ENCODE measurements around the gene SLC24A3. TPM values are rescaled to one million over a fixed set of nuclear protein-coding genes. Genes with fewer than 3 reads are reported as not detected.
A peak's percentile ranks its signal among the peaks of the same experiment; 100 is the strongest.

SLC24A3 gene
- total RNA-seq, 1 donor from 2014 or later, result 7.1 TPM

GRCh38 chr20:19546648-19547047 is 334.2 kb downstream of the SLC24A3 start:
- no peak for DNase-seq

GRCh38 chr20:19547547-19547946 is 335.1 kb downstream of the SLC24A3 start:
- DNase-seq, result no peak

- no peak for DNase-seq
Observed at GRCh38 chr20:19549896-19550295, 337.5 kb downstream of the SLC24A3 start.

- peak; percentile 27 for DNase-seq
Observed at GRCh38 chr20:19552221-19553180, 340.1 kb downstream of the SLC24A3 start.

- DNase-seq, result no peak
Observed at GRCh38 chr20:19554666-19555065, 342.2 kb downstream of the SLC24A3 start.

- no peak for DNase-seq
Observed at GRCh38 chr20:19555726-19556125, 343.3 kb downstream of the SLC24A3 start.

GRCh38 chr20:19557291-19557690 is 344.8 kb downstream of the SLC24A3 start:
- no peak for DNase-seq

GRCh38 chr20:19560881-19561480 is 348.5 kb downstream of the SLC24A3 start:
- no peak for DNase-seq

- no peak for DNase-seq
Observed at GRCh38 chr20:19562426-19562825, 350.0 kb downstream of the SLC24A3 start.

GRCh38 chr20:19564261-19564660 is 351.8 kb downstream of the SLC24A3 start:
- DNase-seq, result no peak

GRCh38 chr20:19565736-19566135 is 353.3 kb downstream of the SLC24A3 start:
- DNase-seq, result no peak

GRCh38 chr20:19566226-19566945 is 353.9 kb downstream of the SLC24A3 start:
- no peak for DNase-seq

GRCh38 chr20:19568128-19568527 is 355.7 kb downstream of the SLC24A3 start:
- DNase-seq, result no peak

- no peak for DNase-seq
Observed at GRCh38 chr20:19571996-19572395, 359.6 kb downstream of the SLC24A3 start.

- no peak for DNase-seq
Observed at GRCh38 chr20:19577692-19578091, 365.2 kb downstream of the SLC24A3 start.

- DNase-seq, result no peak
Observed at GRCh38 chr20:19582782-19583181, 370.3 kb downstream of the SLC24A3 start.

GRCh38 chr20:19583532-19584175 is 371.2 kb downstream of the SLC24A3 start:
- DNase-seq, result no peak

- DNase-seq, result no peak
Observed at GRCh38 chr20:19588241-19588640, 375.8 kb downstream of the SLC24A3 start.

- DNase-seq, result no peak
Observed at GRCh38 chr20:19588732-19589131, 376.3 kb downstream of the SLC24A3 start.

GRCh38 chr20:19589787-19590362 is 377.4 kb downstream of the SLC24A3 start:
- peak; percentile 66 for DNase-seq

GRCh38 chr20:19590382-19590781 is 377.9 kb downstream of the SLC24A3 start:
- DNase-seq, result no peak

GRCh38 chr20:19593762-19594161 is 381.3 kb downstream of the SLC24A3 start:
- DNase-seq, result no peak
